ENCODE results near the gene C16orf95.
A peak's percentile ranks its signal among the peaks of the same experiment; 100 is the strongest.

The C16orf95 gene

GRCh38 chr16:87297407-87297806 is 19.8 kb downstream of the C16orf95 start:
- Mint-ChIP-seq H3K4me1 (peaks cover 10% of the 10 kb centered on the region), H3K9me3 (no peaks in the 10 kb centered on the region), H3K27me3 (no peaks in the 10 kb centered on the region), H3K4me3 (no peak overlapping the region), H3K27ac (peak overlapping the region in 1 of 2 donors; percentile 55)
- DNase-seq: no peak
- no peak for ATAC-seq

GRCh38 chr16:87295661-87296531 is 21.3 kb downstream of the C16orf95 start:
- DNase-seq (no peak), ATAC-seq (no peak)
- peaks cover 0 to 4% of the 10 kb centered on the region in 2 donors for H3K9me3 Mint-ChIP-seq
- H3K4me1 Mint-ChIP-seq: peaks cover 10% of the 10 kb centered on the region
- peak overlapping the region in 1 of 2 donors; percentile 77 for H3K27ac Mint-ChIP-seq
- H3K27me3 Mint-ChIP-seq: no peaks in the 10 kb centered on the region
- no peak overlapping the region for H3K4me3 Mint-ChIP-seq

- H3K9me3 Mint-ChIP-seq: peaks cover 0 to 4% of the 10 kb centered on the region in 2 donors
- H3K4me1 Mint-ChIP-seq: peaks cover 10% of the 10 kb centered on the region
- DNase-seq (no peak), ATAC-seq (peak; percentile 74)
- no peak overlapping the region for H3K27ac Mint-ChIP-seq
- H3K4me3 Mint-ChIP-seq: no peak overlapping the region
- no peaks in the 10 kb centered on the region for H3K27me3 Mint-ChIP-seq
These were observed 21.9 kb downstream of the C16orf95 start for GRCh38 chr16:87295259-87295658.

GRCh38 chr16:87293990-87294389 is 23.2 kb downstream of the C16orf95 start:
- ATAC-seq (no peak), DNase-seq (no peak)
- Mint-ChIP-seq H3K4me1 (peaks cover 10% of the 10 kb centered on the region), H3K9me3 (peaks cover 0 to 4% of the 10 kb centered on the region in 2 donors), H3K27me3 (no peaks in the 10 kb centered on the region), H3K27ac (no peak overlapping the region), H3K4me3 (no peak overlapping the region)

GRCh38 chr16:87291944-87292343 is 25.2 kb downstream of the C16orf95 start:
- Mint-ChIP-seq H3K4me1 (no peaks in the 10 kb centered on the region), H3K27me3 (no peaks in the 10 kb centered on the region), H3K4me3 (no peak overlapping the region), H3K27ac (no peak overlapping the region), H3K9me3 (peaks cover under 1 to 4% of the 10 kb centered on the region in 2 donors)
- no peak for ATAC-seq
- no peak for DNase-seq

- no peak overlapping the region for H3K4me3 Mint-ChIP-seq
- DNase-seq: no peak
- H3K4me1 Mint-ChIP-seq: no peaks in the 10 kb centered on the region
- H3K27me3 Mint-ChIP-seq: no peaks in the 10 kb centered on the region
- no peak overlapping the region for H3K27ac Mint-ChIP-seq
- H3K9me3 Mint-ChIP-seq: peaks cover 8 to 11% of the 10 kb centered on the region in 2 donors
- ATAC-seq: no peak
These were observed 28.3 kb downstream of the C16orf95 start for GRCh38 chr16:87288753-87289362.

- no peaks in the 10 kb centered on the region for H3K27me3 Mint-ChIP-seq
- ATAC-seq: no peak
- no peak overlapping the region for H3K4me3 Mint-ChIP-seq
- no peaks in the 10 kb centered on the region for H3K4me1 Mint-ChIP-seq
- DNase-seq: no peak
- peak overlapping the region in 1 of 2 donors; percentile 74 for H3K27ac Mint-ChIP-seq
- peaks cover 8% of the 10 kb centered on the region in 2 donors for H3K9me3 Mint-ChIP-seq
These were observed 30.2 kb downstream of the C16orf95 start for GRCh38 chr16:87286839-87287626.

GRCh38 chr16:87284183-87284582 is 33.0 kb downstream of the C16orf95 start:
- Mint-ChIP-seq H3K27me3 (no peaks in the 10 kb centered on the region), H3K4me1 (no peaks in the 10 kb centered on the region), H3K9me3 (peaks cover 7 to 8% of the 10 kb centered on the region in 2 donors), H3K4me3 (no peak overlapping the region), H3K27ac (no peak overlapping the region)
- DNase-seq (no peak), ATAC-seq (no peak)

GRCh38 chr16:87279094-87279658 is 38.0 kb downstream of the C16orf95 start:
- Mint-ChIP-seq H3K4me3 (no peak overlapping the region), H3K27ac (no peak overlapping the region), H3K9me3 (no peaks in the 10 kb centered on the region), H3K27me3 (peaks cover 26% of the 10 kb centered on the region), H3K4me1 (peaks cover 17% of the 10 kb centered on the region)
- DNase-seq: no peak
- no peak for ATAC-seq

GRCh38 chr16:87278191-87279093 is 38.8 kb downstream of the C16orf95 start:
- DNase-seq (peak; percentile 43 to 46), ATAC-seq (peak; percentile 70)
- Mint-ChIP-seq H3K9me3 (no peaks in the 10 kb centered on the region), H3K27me3 (peaks cover 26% of the 10 kb centered on the region), H3K27ac (no peak overlapping the region), H3K4me1 (peaks cover 17% of the 10 kb centered on the region), H3K4me3 (no peak overlapping the region)

GRCh38 chr16:87276924-87277323 is 40.3 kb downstream of the C16orf95 start:
- peaks cover 17% of the 10 kb centered on the region for H3K4me1 Mint-ChIP-seq
- ATAC-seq: no peak
- H3K4me3 Mint-ChIP-seq: no peak overlapping the region
- H3K27ac Mint-ChIP-seq: no peak overlapping the region
- peaks cover 26% of the 10 kb centered on the region for H3K27me3 Mint-ChIP-seq
- DNase-seq: no peak
- H3K9me3 Mint-ChIP-seq: no peaks in the 10 kb centered on the region

- DNase-seq (no peak), ATAC-seq (peak; percentile 40)
- Mint-ChIP-seq H3K4me1 (peaks cover 17% of the 10 kb centered on the region), H3K4me3 (peak overlapping the region in 1 of 2 donors; percentile 11), H3K27me3 (peaks cover 26% of the 10 kb centered on the region), H3K9me3 (no peaks in the 10 kb centered on the region), H3K27ac (no peak overlapping the region)
These were observed 41.0 kb downstream of the C16orf95 start for GRCh38 chr16:87276091-87276701.

- H3K4me1 Mint-ChIP-seq: peaks cover 17% of the 10 kb centered on the region
- ATAC-seq: no peak
- no peak overlapping the region for H3K4me3 Mint-ChIP-seq
- no peak for DNase-seq
- H3K27ac Mint-ChIP-seq: no peak overlapping the region
- peaks cover 26% of the 10 kb centered on the region for H3K27me3 Mint-ChIP-seq
- H3K9me3 Mint-ChIP-seq: no peaks in the 10 kb centered on the region
These were observed 42.4 kb downstream of the C16orf95 start for GRCh38 chr16:87274794-87275193.

GRCh38 chr16:87273471-87274030 is 43.6 kb downstream of the C16orf95 start:
- H3K27me3 Mint-ChIP-seq: peaks cover 21% of the 10 kb centered on the region
- no peak overlapping the region for H3K27ac Mint-ChIP-seq
- no peak for ATAC-seq
- H3K4me3 Mint-ChIP-seq: no peak overlapping the region
- H3K4me1 Mint-ChIP-seq: peaks cover 13% of the 10 kb centered on the region
- DNase-seq: no peak
- H3K9me3 Mint-ChIP-seq: no peaks in the 10 kb centered on the region

Measured in stimulated activated naive CD8-positive, alpha-beta T cell treated with anti-CD3 and anti-CD28 coated beads, Interleukin-15, amount 100 ng/mL, for 72 hours (primary cell).